ENCODE data around the gene PSMB11.

Gene PSMB11

GRCh38 chr14:23062002-23062401, 20.0 kb downstream of the PSMB11 start:
- DNase-seq = no peak

GRCh38 chr14:23063601-23064000, 21.6 kb downstream of the PSMB11 start:
- DNase-seq = no peak

- no peak for DNase-seq
Observed at GRCh38 chr14:23066368-23066767, 24.4 kb downstream of the PSMB11 start.

- no peak for DNase-seq
Observed at GRCh38 chr14:23066855-23067744, 25.1 kb downstream of the PSMB11 start.

- no peak for DNase-seq
Observed at GRCh38 chr14:23067847-23068788, 26.1 kb downstream of the PSMB11 start.

- no peak for DNase-seq
Observed at GRCh38 chr14:23068789-23069412, 26.9 kb downstream of the PSMB11 start.

- DNase-seq = no peak
Observed at GRCh38 chr14:23069413-23069806, 27.4 kb downstream of the PSMB11 start.

GRCh38 chr14:23070262-23071129, 28.5 kb downstream of the PSMB11 start:
- DNase-seq = no peak

- no peak for DNase-seq
Observed at GRCh38 chr14:23071244-23071920, 29.4 kb downstream of the PSMB11 start.

GRCh38 chr14:23071921-23072539, 30.0 kb downstream of the PSMB11 start:
- no peak for DNase-seq

- no peak for DNase-seq
Observed at GRCh38 chr14:23074906-23075305, 32.9 kb downstream of the PSMB11 start.

- no peak for DNase-seq
Observed at GRCh38 chr14:23076785-23077408, 34.9 kb downstream of the PSMB11 start.

- no peak for DNase-seq
Observed at GRCh38 chr14:23077962-23078361, 36.0 kb downstream of the PSMB11 start.

GRCh38 chr14:23078692-23079116, 36.7 kb downstream of the PSMB11 start:
- no peak for DNase-seq

GRCh38 chr14:23079716-23080115, 37.7 kb downstream of the PSMB11 start:
- no peak for DNase-seq

- no peak for DNase-seq
Observed at GRCh38 chr14:23080474-23080873, 38.5 kb downstream of the PSMB11 start.

GRCh38 chr14:23085458-23085857, 43.4 kb downstream of the PSMB11 start:
- DNase-seq = no peak

GRCh38 chr14:23086565-23086964, 44.6 kb downstream of the PSMB11 start:
- no peak for DNase-seq

- DNase-seq = no peak
Observed at GRCh38 chr14:23089498-23090253, 47.7 kb downstream of the PSMB11 start.

- no peak for DNase-seq
Observed at GRCh38 chr14:23090254-23090636, 48.2 kb downstream of the PSMB11 start.
